NCI-H345 (cell line): ENCODE data around the gene TEKT2.

Source experiments
- DNase-seq: peaks from one replicate; lab custom pipeline; 2025; lab: John Stamatoyannopoulos, UW

TEKT2 gene

GRCh38 chr1:36128905-36129206 lies 45.0 kb downstream of the TEKT2 start:
- DNase-seq = no peak

GRCh38 chr1:36132029-36132428 lies 48.1 kb downstream of the TEKT2 start:
- no peak for DNase-seq

GRCh38 chr1:36133484-36133883 lies 49.6 kb downstream of the TEKT2 start:
- DNase-seq = no peak

- DNase-seq = no peak
Observed at GRCh38 chr1:36134031-36134430, 50.1 kb downstream of the TEKT2 start.

- DNase-seq = peak; percentile 17
Observed at GRCh38 chr1:36134505-36135329, 50.8 kb downstream of the TEKT2 start.

GRCh38 chr1:36135330-36135667 lies 51.4 kb downstream of the TEKT2 start:
- DNase-seq = no peak

- no peak for DNase-seq
Observed at GRCh38 chr1:36135796-36136195, 51.9 kb downstream of the TEKT2 start.

GRCh38 chr1:36136535-36136934 lies 52.6 kb downstream of the TEKT2 start:
- no peak for DNase-seq

GRCh38 chr1:36137226-36137625 lies 53.3 kb downstream of the TEKT2 start:
- DNase-seq = no peak

- peak; percentile 58 for DNase-seq
Observed at GRCh38 chr1:36137776-36138175, 53.9 kb downstream of the TEKT2 start.
